ENCODE results near the gene AATK. TPM values are rescaled to one million over a fixed set of nuclear protein-coding genes. Genes with fewer than 3 reads are reported as not detected.

The AATK gene
- total and polyA plus RNA-seq, 9 of the 15 experiments (the other 6 are each of a cell fraction or from before 2014, with no cell fraction given): 0.11 to 0.55 (median 0.38) TPM; not detected in 5

- H3K9me1 ChIP-seq (ENCODE audit: control insufficient read depth, insufficient read depth, low read length): no peaks in the 10 kb centered on the region
- no peak overlapping the region for H3K4me2 ChIP-seq (ENCODE audit: insufficient read depth, low read length)
- FAIRE-seq: no peak
- ChIA-PET CTCF (ENCODE audit: low intra/inter-chr PET ratio) (no interaction called here), POLR2A (interaction anchor here (1.1 to 2.2 kb wide), 3 partner anchors 9 to 15 kb away, joined by 5 to 7 read pairs (median 5); no protein-coding TSS in a partner anchor)
- peak overlapping the region in 1 of 2 experiments; percentile 58; a peak in 2 of 4 replicates for H3K9ac ChIP-seq (ENCODE audit: insufficient read depth in 1 of 2, low read depth in 2 of 2, low read length in 2 of 2)
- ATAC-seq: no peak
- in situ Hi-C loops (cut with MboI): no loop called here
- no peak overlapping the region for H3K4me3 ChIP-seq
- no peaks in the 10 kb centered on the region for H3K79me2 ChIP-seq (ENCODE audit: control insufficient read depth, insufficient read depth, low read length)
- WGBS (ENCODE audit: insufficient coverage, low coverage, missing lambda C conversion rate): 78% methylated on average over 19 of the region's 19 CpGs
- H3K9me3 ChIP-seq (replicated peaks; ENCODE audit: control insufficient read depth, insufficient read depth, low read depth, low read length): no peaks in the 10 kb centered on the region
- no peaks in the 10 kb centered on the region for H3K27me3 ChIP-seq (ENCODE audit: control insufficient read depth in 2 of 2, insufficient read depth in 2 of 2, low read length in 2 of 2)
- H2AFZ ChIP-seq (ENCODE audit: low read depth, low read length): no peak overlapping the region
- peaks cover 0 to 55% of the 10 kb centered on the region in 2 experiments; a peak in 3 of 5 replicates for H3K4me1 ChIP-seq (replicated peaks in 1 of 2; ENCODE audit: control insufficient read depth in 2 of 2, insufficient read depth in 2 of 2, low read length in 2 of 2)
- peaks cover 34% of the 10 kb centered on the region; the same call in 1 of the 3 replicates for H3K36me3 ChIP-seq (ENCODE audit: control insufficient read depth, insufficient read depth, low read length)
- H4K20me1 ChIP-seq (replicated peaks; ENCODE audit: control insufficient read depth, insufficient read depth, low read length): peaks cover 9% of the 10 kb centered on the region; the same call in 1 of the 2 replicates
- intact Hi-C loops (cut with micrococcal nuclease): no loop called here
- H3K27ac ChIP-seq (ENCODE audit: extremely low read depth, low read depth, low read length): no peak overlapping the region
- no peak for DNase-seq (ENCODE audit: extremely low read depth in 1 of 4, low spot score in 3 of 4)
- BruUV-seq (replicated peaks): no TSS peak
- TF ChIP-seq ZNF408 (CRISPR knock-in tag; IDR thresholded peaks at IDR 0.05; ENCODE audit: low read depth) (no peak), TEAD4 (IDR thresholded peaks at IDR 0.05; ENCODE audit: low read length) (no peak), TEAD4 (CRISPR knock-in tag; IDR thresholded peaks at IDR 0.05; ENCODE audit: borderline replicate concordance) (no peak), ZNF197 (CRISPR knock-in tag; IDR thresholded peaks at IDR 0.05; ENCODE audit: low read depth) (no peak), TAF7 (tag; IDR thresholded peaks at IDR 0.05) (no peak), MGA (IDR thresholded peaks at IDR 0.05) (no peak), BHLHE40 (IDR thresholded peaks at IDR 0.05; ENCODE audit: low read length) (no peak), FOXJ2 (tag; IDR thresholded peaks at IDR 0.05) (no peak), HDGF (IDR thresholded peaks at IDR 0.05) (no peak), ZNF212 (CRISPR knock-in tag; IDR thresholded peaks at IDR 0.05) (no peak), RBM25 (IDR thresholded peaks at IDR 0.05; ENCODE audit: low read depth, low read length, severe bottlenecking) (no peak), ATF2 (CRISPR knock-in tag; IDR thresholded peaks at IDR 0.05) (no peak)
These were observed 86.0 kb downstream of the AATK start for GRCh38 chr17:81080019-81080418.
